ENCODE data around the gene WDR81.
"Not testable (repeated sequence)": the region's sequence is repeated elsewhere in the genome, so short reads cannot be mapped to it uniquely, and the experiment has no call there.

Gene WDR81

GRCh38 chr17:1755827-1756262 lies 31.3 kb downstream of the WDR81 start:
- DNase-seq = no peak

- peak; percentile 36 for DNase-seq
Measured at GRCh38 chr17:1758807-1759206, 34.3 kb downstream of the WDR81 start.

DNA sequence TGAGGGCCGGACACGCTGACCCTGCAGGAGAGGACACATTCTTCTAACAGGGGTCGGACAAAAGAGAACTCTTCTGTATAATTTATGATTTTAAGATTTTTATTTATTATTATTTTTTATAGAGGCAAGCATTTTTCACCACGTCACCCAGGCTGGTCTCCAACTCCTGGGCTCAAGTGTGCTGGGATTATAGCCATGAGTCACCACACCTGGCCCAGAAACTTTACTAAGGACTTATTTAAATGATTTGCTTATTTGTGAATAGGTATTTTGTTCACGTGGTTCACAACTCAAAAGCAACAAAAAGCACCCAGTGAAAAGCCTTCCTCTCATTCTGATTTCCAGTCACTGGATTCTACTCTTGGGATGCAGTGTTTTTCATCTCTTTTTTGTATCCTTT lies 35.0 kb downstream of the WDR81 start:
- no peak for DNase-seq

DNA sequence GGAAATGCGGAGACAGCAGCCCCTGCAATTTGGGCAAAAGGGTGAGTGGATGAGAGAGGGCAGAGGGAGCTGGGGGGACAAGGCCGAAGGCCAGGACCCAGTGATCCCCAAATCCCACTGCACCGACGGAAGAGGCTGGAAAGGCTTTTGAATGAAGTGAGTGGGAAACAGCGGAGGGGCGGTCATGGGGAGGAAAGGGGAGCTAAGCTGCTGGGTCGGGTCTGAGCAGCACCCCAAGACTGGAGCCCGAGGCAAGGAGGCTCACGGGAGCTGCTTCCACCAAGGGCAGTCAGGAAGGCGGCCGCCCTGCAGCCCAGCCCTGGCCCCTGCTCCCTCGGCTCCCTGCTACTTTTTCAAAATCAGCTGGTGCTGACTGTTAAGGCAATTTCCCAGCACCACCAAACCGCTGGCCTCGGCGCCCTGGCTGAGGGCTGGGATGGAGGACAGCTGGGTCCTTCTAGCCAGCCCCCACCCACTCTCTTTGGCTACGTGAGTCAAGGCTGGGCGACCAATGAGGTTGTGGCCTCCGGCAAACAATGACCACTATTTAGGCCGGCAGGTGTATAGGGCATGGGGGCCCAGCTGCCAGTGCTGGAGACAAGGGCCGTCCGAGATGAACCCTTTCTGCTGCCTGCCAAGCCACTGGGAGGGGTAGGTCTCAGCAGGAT lies 37.9 kb downstream of the WDR81 start:
- no peak for DNase-seq

DNA sequence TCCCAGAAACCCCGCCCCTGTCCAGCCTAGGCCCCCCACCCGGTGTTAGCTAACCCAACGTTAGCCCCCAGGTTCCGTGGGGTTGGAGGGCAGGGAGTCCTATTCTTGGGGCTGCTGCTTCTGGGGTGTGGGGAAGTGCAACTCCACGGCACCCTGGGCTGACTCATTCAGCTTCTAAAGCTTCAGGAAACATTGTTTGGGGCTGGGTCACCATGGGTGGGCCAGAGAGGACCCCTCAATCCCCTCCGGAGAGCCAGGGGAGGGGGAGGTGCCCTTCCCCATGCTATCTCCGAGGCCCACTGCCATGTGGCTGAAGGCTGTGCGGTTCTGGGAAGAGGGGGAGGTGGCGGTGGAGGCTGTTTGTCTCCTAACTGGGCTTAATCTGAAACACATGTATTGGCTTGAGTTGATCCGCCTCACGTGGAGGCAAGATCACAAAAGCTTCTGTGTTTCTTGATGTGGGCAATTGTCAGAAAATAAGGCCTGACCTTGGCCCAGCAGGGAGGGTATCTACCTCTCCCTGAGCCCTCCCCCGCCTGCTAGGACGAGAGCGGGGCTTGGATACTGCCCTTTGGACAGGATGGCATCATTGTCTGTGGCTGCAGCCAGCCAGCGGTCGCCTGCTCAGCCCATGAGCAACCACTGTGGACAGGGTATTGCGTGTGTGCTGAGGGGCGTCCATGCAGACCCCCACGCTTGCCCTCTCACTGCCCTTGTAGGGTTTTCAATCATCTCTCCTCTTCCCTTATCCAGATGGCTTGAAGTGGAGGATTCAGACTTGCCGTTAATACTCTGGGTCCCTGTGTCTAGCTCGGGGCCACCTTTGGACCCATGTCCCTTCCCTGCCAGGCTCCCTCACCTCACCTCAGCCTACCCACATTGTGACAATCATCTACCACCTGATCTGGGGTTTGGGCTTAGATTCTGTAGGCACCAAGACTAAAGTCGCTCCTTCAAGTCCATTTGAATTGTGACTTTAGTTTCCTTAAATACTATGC lies 38.7 kb downstream of the WDR81 start:
- peak; percentile 8 for DNase-seq

DNA sequence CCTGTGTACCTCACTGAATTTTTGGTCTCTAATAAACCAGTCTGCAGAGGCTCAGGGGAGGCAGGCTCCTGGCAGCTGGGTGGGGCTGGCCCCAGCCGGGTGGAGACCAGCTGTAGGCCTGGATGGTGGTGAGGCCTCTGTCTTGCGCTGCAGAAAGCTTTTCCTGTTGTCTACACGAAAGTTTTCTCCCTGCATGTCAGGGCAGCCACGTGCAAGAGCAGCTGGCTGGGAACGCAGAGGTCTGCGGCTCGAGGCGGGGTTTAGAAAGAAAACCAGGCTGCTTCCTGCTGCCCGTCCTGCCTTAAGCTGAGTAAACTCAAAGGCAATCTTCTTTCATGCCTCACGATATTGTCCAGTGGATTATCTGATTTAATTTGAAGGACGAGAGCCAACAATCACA lies 39.8 kb downstream of the WDR81 start:
- peak; percentile 75 for DNase-seq

DNA sequence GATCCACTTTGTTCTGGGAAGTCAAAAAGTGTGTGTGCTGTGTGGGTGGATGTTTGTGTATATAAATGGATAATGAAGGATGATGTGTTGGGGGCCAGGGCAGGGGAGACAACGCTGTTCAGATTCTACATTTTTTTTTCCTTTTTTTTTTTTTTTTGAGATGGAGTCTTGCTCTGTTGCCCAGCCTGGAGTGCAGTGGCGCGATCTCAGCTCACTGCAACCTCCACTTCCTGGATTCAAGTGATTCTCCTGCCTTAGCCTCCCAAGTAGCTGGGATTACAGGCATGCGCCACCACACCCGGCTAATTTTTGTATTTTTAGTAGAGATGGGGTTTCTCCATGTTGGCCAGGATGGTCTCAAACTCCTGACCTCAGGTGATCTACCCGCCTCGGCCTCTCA lies 40.2 kb downstream of the WDR81 start:
- not testable (repeated sequence) for DNase-seq

- DNase-seq = no peak
Measured at GRCh38 chr17:1765576-1765975, 41.1 kb downstream of the WDR81 start.

GRCh38 chr17:1766382-1767135 lies 42.1 kb downstream of the WDR81 start:
- no peak for DNase-seq

GRCh38 chr17:1767358-1767757 lies 42.9 kb downstream of the WDR81 start:
- DNase-seq = no peak

DNA sequence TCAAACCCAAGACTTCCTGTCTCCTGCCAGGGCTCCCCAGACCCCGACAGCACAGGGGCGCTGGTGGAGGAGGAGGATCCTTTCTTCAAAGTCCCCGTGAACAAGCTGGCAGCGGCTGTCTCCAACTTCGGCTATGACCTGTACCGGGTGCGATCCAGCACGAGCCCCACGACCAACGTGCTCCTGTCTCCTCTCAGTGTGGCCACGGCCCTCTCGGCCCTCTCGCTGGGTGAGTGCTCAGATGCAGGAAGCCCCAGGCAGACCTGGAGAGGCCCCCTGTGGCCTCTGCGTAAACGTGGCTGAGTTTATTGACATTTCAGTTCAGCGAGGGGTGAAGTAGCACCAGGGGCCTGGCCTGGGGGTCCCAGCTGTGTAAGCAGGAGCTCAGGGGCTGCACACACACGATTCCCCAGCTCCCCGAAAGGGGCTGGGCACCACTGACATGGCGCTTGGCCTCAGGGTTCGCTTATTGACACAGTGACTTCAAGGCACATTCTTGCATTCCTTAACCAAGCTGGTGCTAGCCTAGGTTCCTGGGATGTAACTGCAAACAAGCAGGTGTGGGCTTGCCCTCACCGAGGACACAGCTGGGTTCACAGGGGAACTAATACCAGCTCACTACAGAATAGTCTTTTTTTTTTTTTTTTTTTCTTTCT lies 45.4 kb downstream of the WDR81 start:
- no peak for DNase-seq

DNA sequence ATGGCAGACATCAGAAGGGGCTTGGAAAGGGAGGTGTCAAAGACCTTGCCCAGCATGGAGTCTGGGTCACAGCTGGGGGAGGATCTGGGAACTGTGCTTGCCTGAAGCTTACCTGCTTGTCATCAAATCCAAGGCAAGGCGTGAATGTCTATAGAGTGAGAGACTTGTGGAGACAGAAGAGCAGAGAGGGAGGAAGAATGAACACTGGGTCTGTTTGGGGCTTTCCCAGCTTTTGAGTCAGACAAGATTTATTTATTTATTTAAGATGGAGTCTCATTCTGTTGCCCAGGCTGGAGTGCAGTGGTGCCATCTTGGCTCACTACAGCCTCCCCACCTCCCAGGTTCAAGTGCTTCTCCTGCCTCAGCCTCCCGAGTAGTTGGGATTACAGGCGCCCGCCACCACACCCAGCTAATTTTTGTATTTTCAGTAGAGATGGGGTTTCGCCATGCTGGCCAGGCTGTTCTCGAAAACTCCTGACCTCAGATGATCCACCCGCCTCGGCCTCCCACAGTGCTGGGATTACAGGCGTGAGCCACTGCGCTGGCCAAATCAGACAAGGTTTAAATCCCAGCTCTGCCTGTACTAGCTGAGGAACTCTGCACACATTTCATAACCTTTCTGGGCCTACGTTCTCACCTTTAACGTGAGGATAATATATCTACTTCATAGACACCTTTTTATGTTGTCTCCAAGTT lies 48.6 kb downstream of the WDR81 start:
- DNase-seq = not testable (repeated sequence)

GRCh38 chr17:1773696-1774181 lies 49.2 kb downstream of the WDR81 start:
- no peak for DNase-seq

GRCh38 chr17:1774390-1775176 lies 50.1 kb downstream of the WDR81 start:
- DNase-seq = no peak

- no peak for DNase-seq
Measured at GRCh38 chr17:1776328-1776727, 51.8 kb downstream of the WDR81 start.

- no peak for DNase-seq
Measured at GRCh38 chr17:1776857-1777256, 52.4 kb downstream of the WDR81 start.

GRCh38 chr17:1779571-1780131 lies 55.1 kb downstream of the WDR81 start:
- no peak for DNase-seq

DNA sequence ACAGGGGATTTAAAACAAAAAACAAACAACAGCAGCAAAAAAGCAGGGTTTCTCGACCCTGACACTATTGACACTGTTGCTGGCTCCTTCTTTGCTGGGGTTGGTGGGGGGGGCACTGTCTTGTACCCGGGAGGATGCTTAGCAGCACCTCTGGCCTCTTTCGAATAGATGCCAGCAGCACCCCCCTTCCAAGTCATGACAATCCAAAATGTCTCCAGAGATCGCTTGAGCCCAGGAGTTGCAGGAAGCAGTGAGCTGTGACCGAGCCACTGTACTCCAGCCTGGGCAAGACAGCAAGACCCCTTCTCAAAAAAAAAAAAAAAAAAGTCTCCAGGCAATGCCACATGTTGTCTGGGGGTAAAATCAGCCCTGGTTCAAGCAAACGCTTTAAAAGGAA lies 57.7 kb downstream of the WDR81 start:
- no peak for DNase-seq

DNA sequence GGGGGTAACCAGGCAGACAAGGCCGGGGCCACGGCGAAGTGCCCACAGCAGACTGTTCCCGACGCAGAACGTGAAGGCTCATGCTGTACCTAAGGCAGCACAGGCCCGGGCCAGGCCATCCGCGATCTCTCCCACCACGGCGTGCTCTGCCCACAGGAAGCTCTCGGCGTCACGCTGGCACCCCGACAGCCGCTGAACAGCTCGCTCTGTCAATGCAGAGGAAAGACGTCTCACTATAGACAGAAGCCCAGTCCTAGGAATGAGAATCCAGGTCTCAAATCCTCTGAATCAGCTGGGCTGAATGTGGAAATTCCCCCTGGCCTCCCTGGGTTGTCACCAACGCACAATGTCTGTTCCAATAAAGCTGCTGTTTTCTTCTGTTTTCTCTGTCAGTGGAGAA lies 58.8 kb downstream of the WDR81 start:
- no peak for DNase-seq

DNA sequence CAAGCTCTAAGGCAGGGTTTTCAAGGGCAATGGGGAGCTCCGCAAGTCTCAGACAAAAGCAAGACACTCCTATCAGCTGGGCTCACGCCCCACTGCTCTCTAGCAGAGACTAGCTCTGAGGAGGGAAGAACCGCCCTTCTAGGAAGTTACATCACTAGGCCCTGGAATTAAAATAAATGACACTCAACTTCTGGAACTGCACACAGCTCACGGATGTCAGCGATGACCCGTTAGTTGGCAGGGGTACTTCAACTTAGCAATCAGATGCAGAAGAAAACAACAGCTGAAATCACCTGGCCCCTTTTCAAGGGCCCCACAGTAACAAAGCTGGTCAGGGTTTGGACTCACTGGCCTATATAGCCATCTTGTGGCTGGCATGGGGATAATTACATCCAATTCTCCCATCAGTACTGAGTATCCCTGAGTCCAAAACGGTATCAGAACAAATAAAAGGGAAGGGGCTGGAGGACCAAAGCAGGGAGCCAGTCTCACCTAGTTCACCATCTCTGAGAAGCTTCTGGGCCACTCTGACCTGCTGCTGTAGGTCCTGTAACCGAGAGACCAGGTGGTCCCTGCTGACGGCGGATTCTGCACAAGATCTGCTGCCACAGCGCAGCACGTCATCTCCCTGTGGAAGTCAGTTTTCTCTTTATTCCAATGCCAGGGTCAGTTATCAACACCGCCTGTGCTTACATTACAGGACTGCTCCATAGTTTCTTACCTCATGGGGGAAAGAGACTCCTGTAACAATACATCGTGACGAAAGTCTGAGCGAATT lies 59.5 kb downstream of the WDR81 start:
- peak; percentile 76 for DNase-seq
